Measurements from ENCODE around the gene RASGRF1. TPM values are rescaled to one million over a fixed set of nuclear protein-coding genes. Genes with fewer than 3 reads are reported as not detected.

RASGRF1 gene
- 26.1 TPM for total RNA-seq

GRCh38 chr15:79090487-79091203 is at the start of gene RASGRF1:
Gene RASGRF1 (minus strand): TSS chr15:79090780. CDS start chr15:79090498, 282 bp downstream.

GRCh38 chr15:78944669-78945407 is 145.7 kb downstream of the RASGRF1 start, which contains the start of gene CTSH:
Gene CTSH (minus strand): TSS chr15:78945046. CDS start chr15:78944981, 65 bp downstream.

Other genes starting within 250 kb of the RASGRF1 start
- gene MORF4L1, start 217.9 kb downstream of the RASGRF1 start, total RNA-seq = 931 TPM
- gene CTSH, start 145.7 kb downstream of the RASGRF1 start, total RNA-seq = 32.3 TPM
- 0.92 TPM for gene ANKRD34C, start 191.9 kb upstream of the RASGRF1 start, total RNA-seq
- 37.4 TPM for gene TMED3, start 220.3 kb upstream of the RASGRF1 start, total RNA-seq

Data from diencephalon (tissue), 1 donor.